Activated naive CD8-positive, alpha-beta T cell treated with anti-CD3 and anti-CD28 coated beads, Interleukin-2, amount 10 ng/mL, durations not matched to agents 7 days and 5 days (primary cell): Measurements from ENCODE around the gene ECE1. TPM values are rescaled to one million over a fixed set of nuclear protein-coding genes. Genes with fewer than 3 reads are reported as not detected.
A peak's percentile ranks its signal among the peaks of the same experiment; 100 is the strongest.

ENCODE experiments used
- ATAC-seq: fragments of 150-1000 bp; cut with Tn5 transposase; one replicate; pipeline ENCODE4 v1.10.0; 2021; ENCODE audit warnings: low read depth, moderate library complexity
- POLR2A ChIA-PET: fragments of 350-600 bp; sonication (Branson Sonifier 250); formaldehyde crosslinking; loops from one replicate; lab custom pipeline; 2021; ENCODE audit warnings: antibody characterized with exemption; lab: Charles Lee
- DNase-seq: peaks from one replicate; pipeline ENCODE4 v3.0.0; 2021
- H3K27ac Mint-ChIP-seq: one replicate; pipeline ENCODE4 v1.8.0; 2022; ENCODE audit warnings: mild to moderate bottlenecking, mixed read lengths
- H3K27me3 Mint-ChIP-seq: one replicate; pipeline ENCODE4 v1.8.0; 2022; ENCODE audit warnings: mild to moderate bottlenecking, moderate library complexity, mixed read lengths
- H3K36me3 Mint-ChIP-seq: one replicate; pipeline ENCODE4 v1.8.0; 2021; ENCODE audit warnings: mild to moderate bottlenecking, mixed read lengths
- H3K4me1 Mint-ChIP-seq: one replicate; pipeline ENCODE4 v1.8.0; 2021; ENCODE audit warnings: mixed read lengths
- H3K4me3 Mint-ChIP-seq: one replicate; pipeline ENCODE4 v1.8.0; 2022; ENCODE audit warnings: mild to moderate bottlenecking, moderate library complexity, mixed read lengths
- H3K9me3 Mint-ChIP-seq: one replicate; pipeline ENCODE4 v1.8.0; 2021; ENCODE audit warnings: mixed read lengths
- total RNA-seq, 2 experiments: library from RNA; stranded (reverse); gene quantifications; one replicate each; pipeline ENCODE4 v1.2.3, GENCODE V29; 2021

The ECE1 gene
- total RNA-seq, result 10 to 100 TPM; 83.2 to 85.5 TPM

GRCh38 chr1:21289700-21290545, at the start of gene ECE1:
Gene ECE1, minus strand, starts transcription at chr1:21290463. Its CDS starts 49 bp downstream, at chr1:21290414.
- Mint-ChIP-seq H3K4me3 (peak within 1 kb of the TSS; percentile 88), H3K4me1 (peaks cover 57% of the 10 kb centered on the region), H3K9me3 (no peaks in the 10 kb centered on the region), H3K27ac (peak within 1 kb of the TSS; percentile 81), H3K27me3 (no peaks in the 10 kb centered on the region), H3K36me3 (peaks cover 5% of the 10 kb centered on the region)
- no peak for ATAC-seq
- peak; percentile 60 for DNase-seq
- POLR2A ChIA-PET, result interaction anchor here (0.5 to 5.3 kb wide), 2 partner anchors 54 to 105 kb away, joined by 3 to 80 read pairs; no protein-coding TSS in a partner anchor

- POLR2A ChIA-PET, result interaction anchor here (2.3 to 2.6 kb wide), 2 partner anchors 14 to 47 kb away, joined by 8 to 15 read pairs; no protein-coding TSS in a partner anchor
- ATAC-seq (no peak), DNase-seq (no peak)
- Mint-ChIP-seq H3K4me3 (no peak overlapping the region), H3K9me3 (no peaks in the 10 kb centered on the region), H3K27ac (peak overlapping the region; percentile 21), H3K27me3 (no peaks in the 10 kb centered on the region), H3K36me3 (peaks cover 9% of the 10 kb centered on the region), H3K4me1 (peaks cover 83% of the 10 kb centered on the region)
These were observed 49.3 kb upstream of the ECE1 start for GRCh38 chr1:21339356-21340229.

GRCh38 chr1:21338573-21339355, 48.5 kb upstream of the ECE1 start:
- Mint-ChIP-seq H3K36me3 (peaks cover 9% of the 10 kb centered on the region), H3K27ac (peak overlapping the region; percentile 47), H3K4me1 (peaks cover 89% of the 10 kb centered on the region), H3K27me3 (no peaks in the 10 kb centered on the region), H3K4me3 (no peak overlapping the region), H3K9me3 (no peaks in the 10 kb centered on the region)
- no peak for DNase-seq
- POLR2A ChIA-PET, result interaction anchor here (2.3 to 2.6 kb wide), 2 partner anchors 14 to 46 kb away, joined by 8 to 15 read pairs; no protein-coding TSS in a partner anchor
- ATAC-seq, result no peak

GRCh38 chr1:21337928-21338572, 47.8 kb upstream of the ECE1 start:
- no peaks in the 10 kb centered on the region for H3K9me3 Mint-ChIP-seq
- DNase-seq (no peak), ATAC-seq (no peak)
- no peak overlapping the region for H3K4me3 Mint-ChIP-seq
- H3K36me3 Mint-ChIP-seq, result peaks cover 9% of the 10 kb centered on the region
- peak overlapping the region; percentile 47 for H3K27ac Mint-ChIP-seq
- H3K4me1 Mint-ChIP-seq, result peaks cover 87% of the 10 kb centered on the region
- H3K27me3 Mint-ChIP-seq, result no peaks in the 10 kb centered on the region
- POLR2A ChIA-PET, result interaction anchor here (0.7 to 2.6 kb wide), 5 partner anchors 7 to 45 kb away, joined by 3 to 15 read pairs (median 6); no protein-coding TSS in a partner anchor

- Mint-ChIP-seq H3K4me3 (no peak overlapping the region), H3K9me3 (no peaks in the 10 kb centered on the region), H3K36me3 (peaks cover 9% of the 10 kb centered on the region), H3K27me3 (no peaks in the 10 kb centered on the region), H3K4me1 (peaks cover 85% of the 10 kb centered on the region), H3K27ac (peak overlapping the region; percentile 61)
- no peak for DNase-seq
- POLR2A ChIA-PET, result interaction anchor here (0.7 to 2.6 kb wide), 5 partner anchors 8 to 45 kb away, joined by 3 to 15 read pairs (median 6); no protein-coding TSS in a partner anchor
- ATAC-seq, result no peak
These were observed 47.2 kb upstream of the ECE1 start for GRCh38 chr1:21337454-21337927.

- Mint-ChIP-seq H3K27me3 (no peaks in the 10 kb centered on the region), H3K36me3 (peaks cover 9% of the 10 kb centered on the region), H3K4me3 (no peak overlapping the region), H3K27ac (peak overlapping the region; percentile 61), H3K9me3 (no peaks in the 10 kb centered on the region), H3K4me1 (peaks cover 84% of the 10 kb centered on the region)
- POLR2A ChIA-PET, result interaction anchor here (0.9 to 2.6 kb wide), 4 partner anchors 8 to 44 kb away, joined by 3 to 15 read pairs (median 7); no protein-coding TSS in a partner anchor
- DNase-seq (no peak), ATAC-seq (no peak)
These were observed 46.8 kb upstream of the ECE1 start for GRCh38 chr1:21337010-21337437.

GRCh38 chr1:21335750-21336224, 45.5 kb upstream of the ECE1 start:
- ATAC-seq (no peak), DNase-seq (no peak)
- peaks cover 76% of the 10 kb centered on the region for H3K4me1 Mint-ChIP-seq
- no peaks in the 10 kb centered on the region for H3K27me3 Mint-ChIP-seq
- H3K4me3 Mint-ChIP-seq, result peak overlapping the region; percentile 82
- no peaks in the 10 kb centered on the region for H3K9me3 Mint-ChIP-seq
- H3K27ac Mint-ChIP-seq, result no peak overlapping the region
- H3K36me3 Mint-ChIP-seq, result peaks cover 6% of the 10 kb centered on the region
- POLR2A ChIA-PET, result interaction anchor here (1.0 to 5.2 kb wide), 5 partner anchors 8 to 81 kb away, joined by 3 to 51 read pairs (median 27); no protein-coding TSS in a partner anchor

GRCh38 chr1:21335088-21335691, 44.9 kb upstream of the ECE1 start:
- Mint-ChIP-seq H3K27ac (peak overlapping the region; percentile 91), H3K9me3 (no peaks in the 10 kb centered on the region), H3K4me3 (peak overlapping the region; percentile 82), H3K4me1 (peaks cover 76% of the 10 kb centered on the region), H3K27me3 (no peaks in the 10 kb centered on the region), H3K36me3 (peaks cover 10% of the 10 kb centered on the region)
- DNase-seq (no peak), ATAC-seq (no peak)
- POLR2A ChIA-PET, result interaction anchor here (1.0 to 5.2 kb wide), 5 partner anchors 9 to 80 kb away, joined by 3 to 51 read pairs (median 27); no protein-coding TSS in a partner anchor

- Mint-ChIP-seq H3K36me3 (peaks cover 7% of the 10 kb centered on the region), H3K4me1 (peaks cover 73% of the 10 kb centered on the region), H3K4me3 (peak overlapping the region; percentile 82), H3K9me3 (no peaks in the 10 kb centered on the region), H3K27me3 (no peaks in the 10 kb centered on the region), H3K27ac (peak overlapping the region; percentile 91)
- ATAC-seq (peak; percentile 93), DNase-seq (peak; percentile 81)
- POLR2A ChIA-PET, result interaction anchor here (0.8 to 5.2 kb wide), 8 partner anchors 9 to 79 kb away, joined by 3 to 51 read pairs (median 7); no protein-coding TSS in a partner anchor
These were observed 44.2 kb upstream of the ECE1 start for GRCh38 chr1:21334214-21335087.

GRCh38 chr1:21333824-21334213, 43.6 kb upstream of the ECE1 start:
- Mint-ChIP-seq H3K4me3 (peak overlapping the region; percentile 82), H3K36me3 (peaks cover 7% of the 10 kb centered on the region), H3K4me1 (peaks cover 72% of the 10 kb centered on the region), H3K9me3 (no peaks in the 10 kb centered on the region), H3K27me3 (no peaks in the 10 kb centered on the region), H3K27ac (peak overlapping the region; percentile 91)
- POLR2A ChIA-PET, result interaction anchor here (0.8 to 5.2 kb wide), 8 partner anchors 9 to 79 kb away, joined by 3 to 51 read pairs (median 7); no protein-coding TSS in a partner anchor
- no peak for ATAC-seq
- DNase-seq, result no peak
